Large intestine (tissue), 3 donors: ENCODE measurements around the gene HSD17B2. TPM values are rescaled to one million over a fixed set of nuclear protein-coding genes. Genes with fewer than 3 reads are reported as not detected.

Experiments used
- DNase-seq, 2 donors: peaks; one replicate each; pipeline versions ENCODE4 v3.0.0 to v3.0.0-alpha.2; 2013
- H3K27ac ChIP-seq: one replicate; pipeline ENCODE4 v1.5.1; 2013; ENCODE audit warnings: low read length
- H3K27me3 ChIP-seq: 2 replicates; pipeline ENCODE4 v1.6.1; 2013; ENCODE audit warnings: low read length; ENCODE audit not compliant: control insufficient read depth, insufficient read depth
- H3K36me3 ChIP-seq: 2 replicates; pipeline ENCODE4 v1.6.1; 2013; ENCODE audit warnings: low read length; ENCODE audit not compliant: control insufficient read depth, insufficient read depth
- H3K4me1 ChIP-seq: one replicate; pipeline ENCODE4 v1.6.1; 2013; ENCODE audit warnings: low read length; ENCODE audit not compliant: control insufficient read depth, insufficient read depth
- H3K4me3 ChIP-seq: one replicate; pipeline ENCODE4 v1.5.1; 2013; ENCODE audit warnings: low read length
- H3K9me3 ChIP-seq: one replicate; pipeline ENCODE4 v1.6.1; 2013; ENCODE audit warnings: mild to moderate bottlenecking, low read depth, low read length, moderate library complexity; ENCODE audit not compliant: control insufficient read depth
- WGBS: methylation state at CpG from one replicate; pipeline ENCODE4 v1.1.5; 2013; ENCODE audit warnings: low lambda C conversion rate; ENCODE audit not compliant: insufficient coverage; 5-methylcytosine and 5-hydroxymethylcytosine counted together
- polyA plus RNA-seq: library from polyadenylated mRNA; unstranded; fragments of 120-200 nt; gene quantifications from one replicate; pipeline ENCODE4 v1.2.1, GENCODE V29; 2013

The HSD17B2 gene
- polyA plus RNA-seq, 1 donor, result 69.5 TPM

DNA sequence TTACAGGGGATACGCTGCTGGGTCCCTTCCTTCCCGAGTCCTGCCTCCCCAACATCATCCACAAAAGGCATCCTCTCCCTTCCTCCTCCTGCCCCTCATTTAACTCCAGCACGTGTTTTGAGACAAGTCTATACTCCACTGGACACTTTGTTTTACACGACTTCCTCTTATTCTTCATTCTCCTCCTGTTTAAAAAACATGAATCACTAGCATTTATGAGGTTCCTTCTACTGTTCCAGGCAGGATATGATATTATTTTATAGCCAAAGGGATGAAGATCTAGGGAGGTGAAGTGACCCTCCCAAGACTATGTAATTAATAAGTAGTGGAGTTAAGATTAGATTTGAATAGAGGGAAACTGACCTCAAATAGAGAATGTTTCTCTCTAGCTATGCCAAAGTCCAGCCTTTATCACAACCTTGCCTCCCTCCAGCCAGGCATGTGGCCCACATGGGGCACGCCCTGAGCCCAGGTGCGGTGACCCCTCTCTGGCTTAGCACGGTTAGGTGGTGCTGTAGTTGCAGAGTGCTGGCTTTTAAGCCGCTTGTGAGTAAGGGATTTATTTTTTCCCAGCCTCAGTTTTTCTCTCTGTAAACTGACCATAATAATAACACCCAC lies 1.3 kb upstream of the HSD17B2 start:
- H3K36me3 ChIP-seq, result no peaks in the 10 kb centered on the region
- peaks cover 29% of the 10 kb centered on the region for H3K4me1 ChIP-seq
- 21% methylated on average over 2 of the region's 8 CpGs for WGBS
- no peaks in the 10 kb centered on the region for H3K27me3 ChIP-seq
- H3K4me3 ChIP-seq, result no peak overlapping the region
- no peaks in the 10 kb centered on the region for H3K9me3 ChIP-seq
- peak; percentile 85 to 92 for DNase-seq
- H3K27ac ChIP-seq, result peak overlapping the region; percentile 91

DNA sequence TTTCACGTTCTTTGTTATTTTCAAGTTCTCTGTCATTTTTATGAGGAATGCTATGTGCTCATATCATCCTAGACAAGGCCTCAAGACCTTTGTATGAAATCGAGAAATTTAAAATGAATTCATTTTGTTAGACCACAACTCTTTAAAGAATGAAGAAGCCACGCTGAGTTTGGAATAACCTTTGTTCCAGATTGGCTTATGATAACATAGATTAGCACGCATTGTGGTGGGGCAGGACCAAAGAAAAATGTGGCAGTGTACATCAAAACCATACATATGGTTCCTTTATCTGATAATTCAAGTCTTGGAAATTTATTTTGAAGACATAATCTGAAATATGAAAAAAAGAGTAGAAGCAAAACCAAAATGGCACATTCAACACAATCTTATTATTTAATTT lies 2.2 kb downstream of the HSD17B2 start:
- Histone ChIP-seq H3K4me3 (peak overlapping the region; percentile 68), H3K9me3 (no peaks in the 10 kb centered on the region), H3K27me3 (no peaks in the 10 kb centered on the region), H3K27ac (no peak overlapping the region), H3K4me1 (peaks cover 31% of the 10 kb centered on the region), H3K36me3 (no peaks in the 10 kb centered on the region)
- 29% methylated on average over 3 of the region's 4 CpGs for WGBS
- DNase-seq, result no peak

DNA sequence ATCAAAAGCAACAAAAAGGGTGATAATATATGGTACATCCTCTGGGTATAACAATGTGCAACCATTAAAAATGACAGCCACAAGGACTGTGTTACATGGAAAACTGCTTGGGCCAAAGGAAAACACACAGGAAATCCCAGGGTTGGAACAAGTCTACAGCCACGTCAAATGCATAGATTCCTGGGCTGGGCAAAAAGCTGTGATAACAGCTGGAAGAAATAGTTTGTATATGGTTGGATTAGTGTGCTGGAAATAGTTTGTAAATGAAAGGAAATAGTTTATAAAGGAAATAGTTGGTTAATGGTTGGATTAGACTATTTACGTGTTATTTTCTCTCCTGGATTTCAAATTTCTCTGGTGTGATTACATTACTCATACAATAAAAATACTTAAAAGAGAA lies 2.6 kb downstream of the HSD17B2 start:
- no CpG with 5 or more reads among the region's 2 CpGs for WGBS
- no peak for DNase-seq

DNA sequence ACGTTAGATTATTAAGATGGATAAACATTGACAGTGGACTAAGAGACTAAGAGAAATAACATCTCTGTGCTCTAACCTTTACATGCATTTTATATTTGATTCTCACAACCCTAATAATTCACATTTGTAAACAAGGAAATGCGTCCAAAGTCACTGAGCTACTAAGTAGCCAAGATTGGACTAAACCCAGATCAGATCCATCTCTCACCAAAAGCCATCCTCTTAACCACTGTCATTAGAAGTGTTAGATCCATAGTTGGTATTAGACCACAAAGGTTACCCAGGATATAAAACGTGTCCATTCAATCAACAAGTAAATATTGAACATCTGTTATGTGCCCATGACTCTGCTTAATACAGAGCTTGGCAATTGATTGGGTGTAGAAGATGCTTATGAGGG lies 5.2 kb downstream of the HSD17B2 start:
- H3K36me3 ChIP-seq, result no peaks in the 10 kb centered on the region
- H3K27ac ChIP-seq, result no peak overlapping the region
- WGBS, result no CpG with 5 or more reads among the region's 3 CpGs
- no peak overlapping the region for H3K4me3 ChIP-seq
- H3K4me1 ChIP-seq, result peaks cover 19% of the 10 kb centered on the region
- H3K27me3 ChIP-seq, result no peaks in the 10 kb centered on the region
- no peaks in the 10 kb centered on the region for H3K9me3 ChIP-seq
- DNase-seq, result no peak

More for the DNA sequence above, 2.6 kb downstream of the HSD17B2 start:
- no peaks in the 10 kb centered on the region for H3K27me3 ChIP-seq
- no peak overlapping the region for H3K27ac ChIP-seq
- H3K36me3 ChIP-seq, result no peaks in the 10 kb centered on the region
- peak overlapping the region; percentile 68 for H3K4me3 ChIP-seq
- peaks cover 30% of the 10 kb centered on the region for H3K4me1 ChIP-seq
- H3K9me3 ChIP-seq, result no peaks in the 10 kb centered on the region

DNA sequence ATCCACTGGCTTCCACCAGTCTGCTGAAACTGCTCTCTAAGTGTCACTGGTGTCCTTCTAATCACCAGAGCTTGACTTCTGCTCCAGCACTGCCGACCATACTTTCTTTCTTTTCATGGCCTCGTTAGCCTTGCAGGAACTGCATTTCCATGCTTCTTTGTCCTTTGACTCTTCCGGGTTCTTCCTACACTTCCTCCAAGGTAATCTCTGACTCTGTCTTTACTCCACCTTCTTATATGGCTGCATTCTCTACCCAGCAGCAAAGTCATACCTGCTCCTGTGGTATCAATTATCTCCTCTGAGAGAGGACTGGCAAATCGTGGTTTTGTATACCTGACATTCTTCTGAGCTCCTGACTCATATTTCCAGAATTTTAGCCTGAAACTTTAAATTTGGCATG lies 6.5 kb downstream of the HSD17B2 start:
- Histone ChIP-seq H3K4me3 (no peak overlapping the region), H3K27me3 (no peaks in the 10 kb centered on the region), H3K9me3 (no peaks in the 10 kb centered on the region), H3K27ac (no peak overlapping the region), H3K36me3 (no peaks in the 10 kb centered on the region), H3K4me1 (peaks cover 19% of the 10 kb centered on the region)
- 73% methylated on average over 2 of the region's 4 CpGs for WGBS
- DNase-seq, result no peak

DNA sequence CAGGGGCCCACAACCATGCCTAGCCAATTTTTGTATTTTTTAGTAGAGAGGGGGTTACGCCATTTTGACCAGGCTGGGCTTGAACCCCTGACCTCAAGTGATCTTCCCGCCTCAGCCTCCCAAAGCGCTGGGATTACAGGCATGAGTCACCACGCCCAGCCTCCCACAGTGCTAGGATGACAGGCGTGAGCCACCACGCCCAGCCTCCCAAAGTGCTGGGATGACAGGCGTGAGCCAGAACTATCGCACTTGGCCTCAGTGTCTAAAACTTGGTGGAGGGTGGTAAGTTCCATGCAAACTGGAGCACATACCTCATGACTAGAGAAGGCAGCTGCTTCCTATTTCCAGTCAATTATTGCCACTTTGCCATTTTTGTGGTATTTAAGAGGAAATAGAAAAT lies 7.1 kb downstream of the HSD17B2 start:
- H3K4me1 ChIP-seq, result peaks cover 25% of the 10 kb centered on the region
- no peak for DNase-seq
- H3K9me3 ChIP-seq, result no peaks in the 10 kb centered on the region
- no CpG with 5 or more reads among the region's 8 CpGs for WGBS
- H3K27ac ChIP-seq, result no peak overlapping the region
- no peak overlapping the region for H3K4me3 ChIP-seq
- H3K27me3 ChIP-seq, result no peaks in the 10 kb centered on the region
- no peaks in the 10 kb centered on the region for H3K36me3 ChIP-seq

DNA sequence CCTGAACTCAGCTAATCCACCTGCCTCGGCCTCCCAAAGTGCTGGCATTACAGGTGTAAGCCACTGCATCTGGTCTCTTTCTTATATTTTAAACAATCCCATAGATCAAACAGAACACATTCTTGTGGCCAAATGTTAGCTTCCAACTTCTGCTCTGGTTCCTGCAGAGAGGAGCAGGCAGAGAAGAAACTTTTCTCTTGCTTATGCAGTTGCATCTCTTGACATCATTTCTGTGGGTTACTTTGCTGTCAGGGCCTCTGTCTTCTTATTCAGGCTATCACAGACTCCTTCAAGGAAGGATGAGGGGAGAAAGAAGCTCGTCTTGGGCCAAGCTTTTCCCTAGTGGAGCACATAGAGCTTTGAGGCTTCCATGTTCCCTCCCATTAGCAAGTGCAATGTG lies 7.8 kb downstream of the HSD17B2 start:
- H3K9me3 ChIP-seq, result no peaks in the 10 kb centered on the region
- H3K4me3 ChIP-seq, result no peak overlapping the region
- H3K27ac ChIP-seq, result no peak overlapping the region
- no peak for DNase-seq
- no peaks in the 10 kb centered on the region for H3K27me3 ChIP-seq
- peaks cover 31% of the 10 kb centered on the region for H3K4me1 ChIP-seq
- no peaks in the 10 kb centered on the region for H3K36me3 ChIP-seq
- WGBS, result no CpG with 5 or more reads among the region's 2 CpGs

DNA sequence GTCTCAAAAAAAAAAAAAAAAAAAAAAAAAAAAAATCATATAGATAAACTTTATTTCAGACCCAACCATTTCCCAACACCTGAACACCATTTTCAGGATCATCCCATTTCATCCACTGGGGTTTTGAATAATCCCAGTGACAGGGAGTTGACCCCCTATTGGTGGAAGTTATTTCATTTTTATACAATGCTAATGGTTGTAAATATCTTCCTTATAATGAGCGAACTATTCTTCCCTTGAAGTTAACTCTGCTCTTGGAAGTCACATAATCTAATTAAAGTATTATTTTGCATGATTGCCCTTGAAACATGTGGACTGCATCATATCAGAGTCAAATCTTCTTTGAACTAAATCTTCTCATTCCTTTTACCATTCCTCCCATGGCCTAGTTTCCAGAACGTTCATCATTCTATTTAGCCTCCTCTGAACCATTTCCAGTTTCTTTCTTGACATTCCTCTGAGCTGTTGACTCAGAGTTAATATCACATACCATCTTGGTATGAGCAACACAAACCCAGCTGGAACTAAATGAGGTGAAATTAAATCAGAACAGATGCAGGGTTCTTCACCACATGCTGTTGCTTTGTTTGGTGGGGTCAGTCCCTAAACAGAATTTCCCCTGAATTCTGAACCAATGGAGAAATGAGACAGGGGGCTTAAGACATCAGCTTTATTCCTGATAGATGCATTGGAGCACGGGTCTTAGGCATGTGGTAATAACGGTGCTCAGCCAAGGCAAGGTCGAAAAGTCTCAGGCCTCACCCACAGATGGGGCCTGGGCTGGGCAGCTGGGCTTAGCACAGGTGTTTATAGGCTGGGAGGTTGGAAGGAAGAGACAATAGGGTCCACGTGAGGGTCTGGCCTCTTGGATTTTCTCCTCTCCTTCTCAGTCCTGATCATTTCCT lies 8.9 kb downstream of the HSD17B2 start:
- H3K4me1 ChIP-seq, result peaks cover 30% of the 10 kb centered on the region
- WGBS, result 100% methylated on average over 1 of the region's 6 CpGs
- H3K9me3 ChIP-seq, result no peaks in the 10 kb centered on the region
- no peak overlapping the region for H3K27ac ChIP-seq
- H3K27me3 ChIP-seq, result no peaks in the 10 kb centered on the region
- no peaks in the 10 kb centered on the region for H3K36me3 ChIP-seq
- no peak for DNase-seq
- no peak overlapping the region for H3K4me3 ChIP-seq

DNA sequence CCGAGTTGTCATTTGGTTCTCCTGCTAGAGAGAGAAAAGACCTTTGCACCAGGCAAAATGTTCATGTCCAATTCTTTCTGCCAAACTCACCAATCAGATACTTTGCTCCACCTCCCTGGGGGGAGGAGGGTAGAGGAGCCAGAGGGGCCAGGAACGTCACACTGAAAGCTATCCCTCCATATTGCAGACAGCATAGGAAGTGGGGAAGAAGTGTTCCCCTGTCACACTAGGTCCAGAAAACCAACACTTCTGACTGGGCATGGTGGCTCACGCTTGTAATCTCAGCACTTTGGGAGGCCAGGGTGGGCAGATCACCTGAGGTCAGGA lies 9.5 kb downstream of the HSD17B2 start:
- Histone ChIP-seq H3K9me3 (no peaks in the 10 kb centered on the region), H3K27me3 (no peaks in the 10 kb centered on the region), H3K27ac (no peak overlapping the region), H3K4me3 (no peak overlapping the region), H3K36me3 (no peaks in the 10 kb centered on the region), H3K4me1 (peaks cover 36% of the 10 kb centered on the region)
- WGBS, result no CpG with 5 or more reads among the region's 3 CpGs
- no peak for DNase-seq

DNA sequence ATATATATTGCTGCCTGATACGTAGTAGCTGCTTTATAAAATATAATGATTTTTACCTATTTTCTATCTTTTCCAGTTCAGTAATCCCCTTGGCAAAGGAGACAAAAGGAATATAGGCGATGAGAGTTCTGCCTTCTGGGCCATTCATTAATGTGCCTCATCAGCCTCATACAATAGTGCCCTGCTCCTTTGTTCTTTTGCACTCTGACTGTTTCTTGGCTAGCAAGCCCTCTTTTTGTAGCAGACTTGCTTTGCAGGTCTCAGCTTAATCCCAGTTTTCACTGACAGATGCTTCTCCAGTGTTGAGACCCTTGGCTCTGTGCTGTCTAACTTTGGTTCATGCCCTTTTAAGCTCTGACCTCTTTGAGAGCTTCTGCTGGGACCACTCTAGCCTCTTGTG lies 10.4 kb downstream of the HSD17B2 start:
- no peaks in the 10 kb centered on the region for H3K36me3 ChIP-seq
- no peaks in the 10 kb centered on the region for H3K9me3 ChIP-seq
- H3K27ac ChIP-seq, result no peak overlapping the region
- no peak overlapping the region for H3K4me3 ChIP-seq
- H3K4me1 ChIP-seq, result peaks cover 45% of the 10 kb centered on the region
- WGBS, result no CpG with 5 or more reads among the region's 2 CpGs
- no peaks in the 10 kb centered on the region for H3K27me3 ChIP-seq
- no peak for DNase-seq
